HL-60 (cell line): Measurements from ENCODE around the gene PKP3.

Experiments used
- CTCF ChIP-seq: IDR thresholded peaks from one replicate; pipeline ENCODE4 v1.5.1; 2011; ENCODE audit warnings: low read length, control low read depth, inconsistent platforms; ENCODE audit not compliant: insufficient read depth
- POLR2AphosphoS5 ChIP-seq: IDR thresholded peaks from 2 replicates; pipeline ENCODE4 v1.6.1; 2012; ENCODE audit warnings: low read depth

DNA sequence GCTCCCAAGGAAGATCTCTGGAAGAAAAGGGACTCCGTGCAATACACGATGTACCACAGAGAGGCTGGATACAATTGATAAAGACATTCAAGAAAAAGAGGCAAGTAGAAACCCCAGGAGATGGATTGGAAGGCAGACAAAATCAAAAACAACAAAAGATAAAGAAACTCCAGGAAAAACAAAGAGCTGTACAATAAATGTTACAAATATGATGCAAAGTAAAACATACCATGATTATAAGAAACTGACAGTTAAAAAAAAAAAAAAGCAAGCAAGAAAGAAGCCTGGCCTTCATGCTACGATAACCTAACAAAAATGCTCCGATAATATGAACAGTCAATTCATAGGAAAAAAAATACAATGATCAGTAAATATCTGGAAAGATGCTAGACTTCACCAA lies 31.3 kb downstream of the PKP3 start:
- TF ChIP-seq CTCF (no peak), POLR2AphosphoS5 (no peak)
